HG03575 (cell line): ENCODE results near the gene GCSH.

ENCODE experiments used
- ATAC-seq: cut with Tn5 transposase; IDR thresholded peaks from one replicate; pipeline ENCODE4 v1.9.1; 2021; ENCODE audit not compliant: unreplicated experiment, insufficient number of reproducible peaks, low FRiP score; ENCODE audit errors: extremely low read depth

The GCSH gene

DNA sequence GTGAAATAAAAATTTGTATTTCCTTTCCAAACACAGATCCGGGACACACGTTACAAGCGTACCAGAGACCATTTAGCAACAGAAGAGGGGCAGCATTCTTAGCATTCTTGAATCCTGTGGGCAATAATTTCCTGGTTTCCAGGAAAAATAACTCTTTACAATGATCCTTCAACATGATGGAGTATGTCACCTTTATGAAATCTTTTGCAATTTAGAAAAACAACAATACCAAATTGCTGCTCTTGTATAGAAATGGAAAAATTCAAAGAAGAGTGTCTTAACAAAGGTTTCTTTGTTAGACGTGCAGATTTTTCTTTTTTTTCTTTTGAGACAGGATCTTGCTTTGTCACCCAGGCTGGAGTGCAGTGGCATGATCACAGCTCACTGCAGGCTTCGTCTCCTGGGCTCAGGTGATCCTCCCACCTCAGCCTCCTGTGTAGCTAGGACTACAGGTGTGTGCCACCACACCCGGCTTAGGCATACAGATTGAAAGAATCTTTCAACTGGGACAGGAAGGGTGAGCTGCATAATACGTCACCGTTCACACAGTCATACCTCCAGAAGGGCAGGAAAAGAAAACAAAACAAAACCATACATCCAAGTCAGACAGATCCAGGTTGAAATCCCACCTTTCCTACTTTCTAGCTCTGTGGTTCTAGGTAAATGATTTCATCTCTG lies 10.8 kb upstream of the GCSH start:
- ATAC-seq: no peak

DNA sequence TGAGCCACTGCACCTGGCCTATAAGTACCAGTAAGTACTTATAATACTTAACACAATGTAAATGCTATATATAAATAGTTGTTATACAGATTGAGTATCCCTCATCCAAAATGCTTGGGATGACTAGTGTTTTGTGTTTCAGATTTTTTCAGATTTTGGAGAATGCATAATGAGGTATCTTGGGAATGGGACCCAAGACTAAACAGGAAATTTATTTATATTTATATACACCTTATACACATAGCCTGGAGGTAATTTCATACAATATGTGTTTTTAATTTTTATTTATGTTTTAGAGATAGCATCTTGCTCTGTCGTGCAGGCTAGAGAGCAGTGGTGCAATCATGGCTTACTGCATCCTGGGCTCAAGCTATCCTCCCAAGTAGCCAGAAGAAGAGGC lies 9.8 kb upstream of the GCSH start:
- no peak for ATAC-seq

- ATAC-seq: no peak
These were observed 5.5 kb upstream of the GCSH start for GRCh38 chr16:81101702-81102101.

- ATAC-seq: no peak
These were observed 3.8 kb upstream of the GCSH start for GRCh38 chr16:81099958-81100357.

GRCh38 chr16:81097230-81097629 lies 1.0 kb upstream of the GCSH start:
- ATAC-seq: no peak

GRCh38 chr16:81096715-81097208 lies 567 bp upstream of the GCSH start:
- ATAC-seq: no peak

DNA sequence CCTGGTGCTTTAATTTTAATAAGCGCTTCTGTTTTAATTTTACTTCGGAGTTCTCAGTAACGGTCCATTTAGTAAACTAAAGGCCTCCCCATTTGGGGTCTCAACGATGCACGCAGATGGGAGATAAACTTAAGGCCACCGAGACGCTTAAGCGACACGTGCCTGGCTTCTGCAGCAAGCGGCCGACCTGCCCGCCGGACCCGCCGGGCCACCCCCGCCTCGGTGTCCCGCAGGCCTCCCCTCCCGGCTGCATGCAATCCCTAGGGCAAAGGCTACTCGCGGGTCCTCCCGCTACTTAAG lies 592 bp downstream of the GCSH start:
- ATAC-seq: no peak

GRCh38 chr16:81094771-81095251 lies 1.4 kb downstream of the GCSH start:
- no peak for ATAC-seq

- ATAC-seq: no peak
These were observed 7.4 kb downstream of the GCSH start for GRCh38 chr16:81088836-81089235.

GRCh38 chr16:81081014-81081413 lies 15.2 kb downstream of the GCSH start:
- ATAC-seq: no peak

- no peak for ATAC-seq
These were observed 16.0 kb downstream of the GCSH start for GRCh38 chr16:81080233-81080632.

DNA sequence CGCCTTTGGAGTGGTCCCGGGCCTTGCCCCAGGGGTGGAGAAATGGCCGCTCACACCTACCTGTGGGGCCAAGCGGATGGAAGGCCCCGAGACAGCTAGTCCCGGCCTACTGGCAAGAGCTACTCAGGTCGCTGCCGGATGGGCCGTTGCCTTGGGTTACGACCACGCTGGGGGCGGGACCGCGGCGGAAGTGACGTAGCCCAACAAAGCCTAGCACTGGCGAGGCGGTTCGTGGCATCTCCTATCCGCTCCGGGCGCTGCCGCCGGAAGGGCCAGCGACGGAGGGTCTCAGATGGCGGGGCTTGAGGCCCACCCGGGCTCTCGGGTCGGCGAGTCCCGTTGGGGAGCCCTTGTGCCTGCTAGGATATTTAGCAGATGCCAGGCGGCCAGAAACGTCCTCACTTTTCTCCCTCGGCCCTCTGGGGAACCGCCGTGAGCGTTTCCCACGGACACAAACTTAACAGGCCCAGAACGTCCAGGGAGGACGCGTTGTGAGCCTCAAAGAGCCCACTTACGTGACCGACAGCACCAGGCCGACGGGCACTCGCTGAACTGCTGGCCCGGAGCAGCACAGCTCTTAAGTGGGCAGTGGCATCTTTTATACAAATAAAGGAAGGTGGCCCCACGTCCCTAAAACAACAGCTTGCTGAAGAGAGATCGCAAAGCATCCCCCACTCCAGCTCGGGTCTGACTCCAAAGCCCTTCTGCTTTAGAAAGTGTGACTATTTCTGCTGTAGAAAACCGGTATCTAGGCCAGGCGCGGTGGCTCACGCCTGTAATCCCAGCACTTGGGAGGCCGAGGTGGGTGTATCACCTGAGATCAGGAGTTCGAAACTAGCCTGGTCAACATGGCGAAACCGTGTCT lies 18.9 kb downstream of the GCSH start, which contains the start of gene C16orf46:
Gene C16orf46, minus strand, starts transcription at position 163 of the 865 bp plus-strand sequence. CDS start 13,283 bp downstream, outside the sequence.
- peak; percentile 81 for ATAC-seq

- ATAC-seq: peak; percentile 41
These were observed 19.6 kb downstream of the GCSH start for GRCh38 chr16:81076566-81077075.

GRCh38 chr16:81073560-81074330 lies 22.4 kb downstream of the GCSH start:
- no peak for ATAC-seq

- ATAC-seq: no peak
These were observed 24.4 kb downstream of the GCSH start for GRCh38 chr16:81071805-81072204.

DNA sequence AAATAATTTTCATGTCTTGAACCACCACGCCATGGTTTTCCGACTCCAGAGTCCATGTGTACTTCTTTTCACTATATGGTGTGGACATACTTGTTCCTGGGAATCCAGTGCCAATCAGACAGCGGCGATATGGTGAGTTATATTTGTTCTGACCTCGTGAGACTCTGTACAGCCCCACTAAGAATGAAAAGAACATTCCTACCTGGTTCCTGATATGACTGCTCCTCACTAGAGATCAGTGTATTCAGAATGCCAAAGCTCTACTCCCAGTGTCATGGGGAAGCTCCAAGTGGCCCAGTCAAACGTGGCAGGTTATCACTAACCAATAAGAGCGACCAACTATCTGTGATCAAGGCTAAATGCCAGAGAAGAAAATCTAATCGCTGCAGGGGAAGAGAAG lies 25.2 kb downstream of the GCSH start:
- ATAC-seq: no peak

DNA sequence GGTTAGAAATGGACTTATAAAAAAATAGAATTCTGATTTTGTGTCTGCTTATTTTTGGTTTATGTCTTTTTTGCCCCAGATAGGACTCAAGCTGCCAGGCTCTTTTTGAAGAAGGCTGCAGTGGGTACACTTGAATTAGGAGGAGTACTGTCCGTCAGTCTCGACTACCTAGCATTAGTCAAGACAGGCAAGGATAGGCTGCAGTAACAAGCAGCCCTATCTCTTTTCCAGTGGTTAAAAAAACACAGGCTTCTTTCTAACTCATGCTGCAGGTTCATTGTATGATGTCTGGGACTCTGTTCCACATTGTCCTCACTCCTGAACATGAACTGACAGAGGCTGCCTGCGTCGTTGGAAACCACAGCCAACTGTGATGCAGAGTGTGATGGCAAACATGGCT lies 27.1 kb downstream of the GCSH start:
- ATAC-seq: no peak

DNA sequence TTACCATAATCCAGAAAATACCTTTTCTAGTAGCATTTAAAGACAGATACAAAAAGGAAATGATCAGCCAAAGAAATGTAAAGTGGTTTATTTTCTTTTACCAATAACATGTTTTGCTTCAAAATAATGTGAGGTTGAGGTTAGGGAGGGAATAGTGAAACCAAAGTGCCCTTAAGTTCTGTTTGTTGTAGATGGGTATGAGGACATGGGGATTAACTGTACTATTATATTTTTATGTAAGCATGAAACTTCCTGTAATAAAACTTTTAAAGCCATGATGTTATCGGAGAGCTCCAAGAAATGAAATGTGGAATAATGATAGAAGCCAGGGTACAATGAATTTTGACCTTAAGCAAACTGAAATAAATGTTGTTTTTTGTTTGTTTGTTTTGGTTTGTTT lies 29.0 kb downstream of the GCSH start:
- ATAC-seq: no peak

DNA sequence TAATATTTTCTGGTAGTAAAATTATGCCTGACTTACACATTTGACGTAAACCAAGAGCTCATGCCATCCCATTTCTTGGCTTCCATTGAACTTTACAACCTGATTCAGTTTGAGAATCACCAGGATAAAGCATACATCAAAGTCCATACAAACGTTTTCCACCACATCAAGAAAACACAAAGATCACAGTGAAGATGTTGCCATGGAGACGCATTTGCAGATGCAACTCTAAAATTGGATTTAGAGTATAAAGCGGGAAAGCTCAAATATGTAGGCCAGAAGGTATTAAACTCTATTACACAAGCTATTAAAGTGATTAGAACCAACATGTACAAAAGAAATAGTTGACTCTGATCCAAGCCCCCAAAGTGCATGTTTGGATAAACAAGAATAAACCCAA lies 29.5 kb downstream of the GCSH start:
- no peak for ATAC-seq
